Activated CD8-positive, alpha-beta memory T cell treated with anti-CD3 and anti-CD28 coated beads for 24 hours (primary cell): ENCODE results near the gene SERTAD3.
"Not testable (repeated sequence)": the region's sequence is repeated elsewhere in the genome, so short reads cannot be mapped to it uniquely, and the experiment has no call there.

Experiments
- DNase-seq: peaks from one replicate; pipeline ENCODE4 v3.0.0-alpha.2; 2020

SERTAD3 gene

GRCh38 chr19:40444000-40444824 is at the start of gene SERTAD3:
Gene SERTAD3 (minus strand): TSS chr19:40444335. CDS start chr19:40442080, 2,255 bp downstream.
- DNase-seq: peak; percentile 99

GRCh38 chr19:40493778-40494177 is 49.6 kb upstream of the SERTAD3 start:
- DNase-seq: no peak

GRCh38 chr19:40492274-40492673 is 48.1 kb upstream of the SERTAD3 start:
- no peak for DNase-seq

GRCh38 chr19:40489882-40490230 is 45.7 kb upstream of the SERTAD3 start:
- DNase-seq: no peak

- no peak for DNase-seq
Observed at GRCh38 chr19:40486017-40486416, 41.9 kb upstream of the SERTAD3 start.

- not testable (repeated sequence) for DNase-seq
Observed at GRCh38 chr19:40475878-40476644, 31.9 kb upstream of the SERTAD3 start.

- DNase-seq: no peak
Observed at GRCh38 chr19:40474737-40475136, 30.6 kb upstream of the SERTAD3 start.

GRCh38 chr19:40472516-40472915 is 28.4 kb upstream of the SERTAD3 start:
- no peak for DNase-seq

GRCh38 chr19:40471111-40471510 is 27.0 kb upstream of the SERTAD3 start:
- no peak for DNase-seq

GRCh38 chr19:40469011-40469410 is 24.9 kb upstream of the SERTAD3 start:
- DNase-seq: no peak

GRCh38 chr19:40466985-40467734 is 23.0 kb upstream of the SERTAD3 start, which contains the start of gene SPTBN4:
Gene SPTBN4 (plus strand): TSS chr19:40467001. CDS start chr19:40472622, 5,621 bp downstream.
- DNase-seq: peak; percentile 65

GRCh38 chr19:40466219-40466984 is 22.3 kb upstream of the SERTAD3 start:
- no peak for DNase-seq

GRCh38 chr19:40465557-40466218 is 21.6 kb upstream of the SERTAD3 start, which contains the start of gene BLVRB:
Gene BLVRB (minus strand): TSS chr19:40465745. CDS start chr19:40465688, 57 bp downstream.
- DNase-seq: peak; percentile 100

- DNase-seq: peak; percentile 63
Observed at GRCh38 chr19:40465025-40465556, 21.0 kb upstream of the SERTAD3 start.

GRCh38 chr19:40464059-40465024 is 20.2 kb upstream of the SERTAD3 start:
- DNase-seq: peak; percentile 89

- not testable (repeated sequence) for DNase-seq
Observed at GRCh38 chr19:40463587-40464037, 19.5 kb upstream of the SERTAD3 start.

GRCh38 chr19:40461669-40462221 is 17.6 kb upstream of the SERTAD3 start:
- DNase-seq: no peak

- no peak for DNase-seq
Observed at GRCh38 chr19:40460185-40460584, 16.1 kb upstream of the SERTAD3 start.

GRCh38 chr19:40458597-40458974 is 14.5 kb upstream of the SERTAD3 start:
- DNase-seq: no peak
